ENCODE measurements around the gene TRAPPC6A.
A peak's percentile ranks its signal among the peaks of the same experiment; 100 is the strongest.

The TRAPPC6A gene

GRCh38 chr19:45184115-45184514 lies 6.1 kb upstream of the TRAPPC6A start:
- no peak for DNase-seq

- DNase-seq: no peak
Observed at GRCh38 chr19:45182758-45183157, 4.7 kb upstream of the TRAPPC6A start.

GRCh38 chr19:45180936-45181335 lies 2.9 kb upstream of the TRAPPC6A start:
- DNase-seq: no peak

GRCh38 chr19:45179892-45180370 lies 1.9 kb upstream of the TRAPPC6A start:
- DNase-seq: no peak

- no peak for DNase-seq
Observed at GRCh38 chr19:45179072-45179891, 1.2 kb upstream of the TRAPPC6A start.

- peak; percentile 97 for DNase-seq
Observed at GRCh38 chr19:45178262-45179071, 430 bp upstream of the TRAPPC6A start, which contains the start of gene BLOC1S3. TSS of gene BLOC1S3 (plus strand) at chr19:45178784. CDS start at chr19:45179297, 513 bp downstream.

- no peak for DNase-seq
Observed at GRCh38 chr19:45175515-45176345, 2.3 kb downstream of the TRAPPC6A start.

GRCh38 chr19:45173816-45174215 lies 4.2 kb downstream of the TRAPPC6A start:
- no peak for DNase-seq

GRCh38 chr19:45172611-45173208 lies 5.3 kb downstream of the TRAPPC6A start:
- DNase-seq: no peak

GRCh38 chr19:45172173-45172572 lies 5.9 kb downstream of the TRAPPC6A start:
- DNase-seq: no peak

- DNase-seq: no peak
Observed at GRCh38 chr19:45171211-45171623, 6.8 kb downstream of the TRAPPC6A start.

- DNase-seq: no peak
Observed at GRCh38 chr19:45170146-45171106, 7.6 kb downstream of the TRAPPC6A start.

- DNase-seq: no peak
Observed at GRCh38 chr19:45169602-45170001, 8.4 kb downstream of the TRAPPC6A start.

GRCh38 chr19:45168767-45169351 lies 9.2 kb downstream of the TRAPPC6A start:
- peak; percentile 31 for DNase-seq

GRCh38 chr19:45166723-45167252 lies 11.2 kb downstream of the TRAPPC6A start:
- DNase-seq: no peak

- no peak for DNase-seq
Observed at GRCh38 chr19:45164577-45165335, 13.3 kb downstream of the TRAPPC6A start.

GRCh38 chr19:45163751-45164460 lies 14.1 kb downstream of the TRAPPC6A start:
- no peak for DNase-seq

GRCh38 chr19:45163156-45163555 lies 14.9 kb downstream of the TRAPPC6A start:
- DNase-seq: no peak

- no peak for DNase-seq
Observed at GRCh38 chr19:45162608-45163143, 15.4 kb downstream of the TRAPPC6A start.
